HG03159 (cell line): ENCODE data around the gene GPR142.
A peak's percentile ranks its signal among the peaks of the same experiment; 100 is the strongest.

Experiments
- ATAC-seq: cut with Tn5 transposase; IDR thresholded peaks from one replicate; pipeline ENCODE4 v1.9.1; 2021; ENCODE audit warnings: mild to moderate bottlenecking, moderate library complexity; ENCODE audit not compliant: unreplicated experiment

GPR142 gene, protein sequence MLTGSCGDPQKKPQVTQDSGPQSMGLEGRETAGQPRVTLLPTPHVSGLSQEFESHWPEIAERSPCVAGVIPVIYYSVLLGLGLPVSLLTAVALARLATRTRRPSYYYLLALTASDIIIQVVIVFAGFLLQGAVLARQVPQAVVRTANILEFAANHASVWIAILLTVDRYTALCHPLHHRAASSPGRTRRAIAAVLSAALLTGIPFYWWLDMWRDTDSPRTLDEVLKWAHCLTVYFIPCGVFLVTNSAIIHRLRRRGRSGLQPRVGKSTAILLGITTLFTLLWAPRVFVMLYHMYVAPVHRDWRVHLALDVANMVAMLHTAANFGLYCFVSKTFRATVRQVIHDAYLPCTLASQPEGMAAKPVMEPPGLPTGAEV

DNA sequence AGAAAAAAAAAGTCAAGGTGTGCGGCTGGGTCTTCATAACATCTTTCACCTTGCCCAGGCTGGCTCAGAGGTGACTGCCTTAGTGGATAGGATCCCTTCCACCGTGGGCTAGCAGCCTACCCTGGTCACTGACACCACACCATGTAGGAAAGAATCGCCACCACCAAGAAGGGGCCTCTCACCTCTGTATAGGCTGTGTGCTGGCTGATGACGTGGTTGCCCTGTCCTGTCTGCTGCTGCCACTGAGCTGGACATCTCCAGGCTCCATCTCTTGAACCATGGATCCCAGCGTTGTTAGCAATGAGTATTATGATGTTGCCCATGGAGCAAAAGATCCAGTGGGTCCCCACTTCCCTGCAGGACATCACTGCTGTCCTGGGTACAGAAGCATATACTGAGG, at the start of gene GPR142:
TSS of gene GPR142 (plus strand) at position 301 of the 400 bp plus-strand sequence. CDS start 2,035 bp downstream, outside the sequence.
- ATAC-seq = no peak

DNA sequence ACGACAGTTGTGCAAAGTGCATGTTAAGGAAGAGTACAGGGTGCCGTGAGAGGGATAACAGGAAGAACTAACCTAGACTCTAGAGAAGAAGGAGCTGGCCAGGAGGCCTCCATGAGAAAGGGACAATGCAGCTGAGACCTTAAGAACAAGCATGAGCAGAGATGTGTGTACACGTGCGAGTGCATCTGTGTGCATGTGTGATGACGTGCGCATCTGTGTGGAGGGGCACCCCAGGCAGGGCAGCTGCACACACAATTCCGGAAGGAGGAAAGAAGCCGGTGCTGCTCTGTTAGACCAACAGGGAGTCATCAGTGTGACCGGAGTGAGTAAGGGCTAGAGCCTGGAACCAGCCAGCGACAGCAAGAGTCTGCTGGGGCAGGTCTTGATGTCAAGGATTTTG, 48.9 kb upstream of the GPR142 start:
- no peak for ATAC-seq

DNA sequence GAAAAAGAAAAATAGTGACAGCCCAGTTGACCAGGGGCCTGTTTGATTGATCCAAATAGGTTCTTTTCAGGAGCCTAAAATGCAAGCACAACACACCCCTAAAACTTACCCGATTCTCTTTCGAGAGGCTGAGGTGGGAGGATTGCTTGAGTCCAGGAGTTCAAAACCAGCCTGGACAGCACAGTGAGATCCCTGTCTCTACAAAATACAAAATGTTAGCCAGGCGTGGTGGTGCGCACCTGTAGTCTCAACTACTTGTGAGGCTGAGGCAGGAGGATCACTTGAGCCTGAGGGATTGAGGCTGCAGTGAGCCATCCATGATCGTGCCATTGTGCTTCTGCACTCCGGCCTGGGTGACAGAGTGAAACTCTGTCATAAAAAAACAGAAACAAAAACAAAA, 42.8 kb upstream of the GPR142 start:
- ATAC-seq = no peak

DNA sequence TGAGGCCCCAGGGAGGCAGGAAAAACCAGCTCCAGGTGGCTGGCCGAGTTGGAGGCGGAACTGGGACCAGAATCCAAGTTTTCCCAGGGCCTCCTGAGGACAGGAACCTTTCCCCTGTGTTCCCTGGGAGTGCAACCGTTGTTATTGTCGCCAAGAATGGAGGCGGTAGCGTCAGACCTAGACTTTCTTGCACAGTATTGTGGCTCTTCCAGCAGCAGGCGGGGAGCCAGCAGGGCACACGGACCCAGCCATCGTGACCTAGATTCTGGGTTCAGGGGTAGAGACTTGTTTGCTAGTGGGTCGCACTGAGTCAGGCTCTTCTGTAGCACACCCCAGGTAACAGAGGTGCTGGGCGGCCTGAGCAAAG, 41.9 kb upstream of the GPR142 start:
- ATAC-seq = no peak

DNA sequence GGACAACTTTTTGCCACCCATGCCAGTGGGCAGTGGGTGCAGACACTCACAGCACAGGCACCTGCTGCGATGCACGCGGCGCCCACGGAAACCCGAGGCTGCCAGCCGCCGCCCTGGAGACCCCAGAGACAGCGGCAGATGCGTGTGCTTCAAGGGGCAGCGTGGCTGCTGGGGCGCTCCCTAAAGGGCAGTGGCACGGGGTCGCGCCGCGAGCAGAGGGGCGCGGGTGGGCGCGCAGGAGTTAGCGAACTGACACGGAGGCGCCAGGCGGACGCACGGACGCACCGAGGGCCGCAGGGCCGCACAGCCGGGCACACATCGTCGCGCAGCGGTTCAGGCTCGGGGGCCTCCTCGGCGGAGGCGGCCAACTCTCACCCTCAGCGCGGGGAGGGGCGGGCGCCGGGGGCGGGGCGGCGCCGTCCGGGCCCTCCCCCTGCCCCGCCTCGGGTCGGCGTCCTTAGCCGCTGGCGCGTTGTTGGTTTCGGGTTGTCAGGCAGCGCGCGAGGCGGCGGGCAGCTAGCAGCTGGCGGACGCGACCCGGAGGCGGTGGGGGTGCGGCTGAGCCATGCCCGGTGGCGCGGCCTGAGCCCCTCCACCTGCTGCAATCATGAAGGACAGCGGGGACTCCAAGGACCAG, 41.4 kb upstream of the GPR142 start, which contains the start of gene KIF19:
TSS of gene KIF19 (plus strand) at position 484 of the 637 bp plus-strand sequence. CDS start at position 608, 124 bp downstream.
- ATAC-seq = peak; percentile 57

DNA sequence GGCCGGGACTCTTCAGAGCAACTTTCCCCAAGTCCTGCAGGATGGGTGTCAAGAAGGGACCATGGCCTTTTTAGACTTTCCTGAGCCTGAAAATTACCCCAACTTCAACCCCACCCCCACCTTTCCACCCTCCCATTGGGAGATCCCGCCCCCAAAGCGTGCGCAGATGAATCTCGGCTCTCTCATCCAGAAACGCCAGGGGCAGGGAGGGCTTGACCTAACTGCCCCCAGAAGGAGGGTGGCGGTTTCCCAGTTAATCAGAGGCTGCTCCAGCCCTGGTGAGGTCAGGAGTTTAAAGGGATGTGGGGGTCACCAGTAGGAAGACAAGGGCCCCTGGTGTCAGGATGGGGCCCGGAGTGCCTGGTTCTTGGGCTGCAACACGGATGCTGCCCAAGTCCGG, 40.8 kb upstream of the GPR142 start:
- ATAC-seq = no peak

DNA sequence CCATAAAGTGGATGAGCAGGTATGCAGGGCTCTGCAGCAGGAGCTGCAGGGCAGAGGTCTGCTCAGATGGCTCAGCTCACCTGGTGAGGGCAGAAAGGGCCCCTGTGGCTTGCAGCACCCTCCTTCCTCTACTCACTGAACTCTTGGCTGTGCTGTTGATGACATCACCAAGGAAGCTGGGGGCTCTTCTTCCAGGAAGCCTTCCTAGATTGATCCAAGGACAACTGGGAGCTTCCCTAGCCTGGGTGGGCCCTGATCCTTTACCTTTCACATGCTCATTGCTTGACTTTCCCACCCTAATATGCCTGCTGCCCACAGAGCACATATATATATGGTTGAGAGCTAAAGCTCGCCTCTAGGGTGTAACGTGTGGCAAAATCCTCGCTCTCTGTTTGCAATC, 38.8 kb upstream of the GPR142 start:
- no peak for ATAC-seq

DNA sequence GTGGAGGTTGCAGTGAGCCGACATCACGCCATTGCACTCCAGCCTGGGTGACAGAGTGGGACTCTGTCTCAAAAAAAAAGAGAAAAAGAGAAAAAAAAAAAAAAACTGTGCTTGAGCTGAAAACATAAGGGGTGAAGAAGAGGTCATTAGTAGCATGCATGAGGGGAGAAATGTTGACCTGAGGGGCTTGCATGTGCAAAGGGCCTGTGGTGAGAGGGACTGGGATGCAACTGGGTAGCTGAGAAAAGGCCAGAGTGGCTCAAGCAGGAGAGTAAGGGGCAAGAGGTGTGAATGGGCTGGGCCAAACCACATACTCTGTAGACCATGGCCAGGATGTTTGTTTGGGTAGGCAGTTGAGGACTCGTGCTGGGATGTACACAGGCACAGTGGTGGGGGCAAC, 37.9 kb upstream of the GPR142 start:
- no peak for ATAC-seq

DNA sequence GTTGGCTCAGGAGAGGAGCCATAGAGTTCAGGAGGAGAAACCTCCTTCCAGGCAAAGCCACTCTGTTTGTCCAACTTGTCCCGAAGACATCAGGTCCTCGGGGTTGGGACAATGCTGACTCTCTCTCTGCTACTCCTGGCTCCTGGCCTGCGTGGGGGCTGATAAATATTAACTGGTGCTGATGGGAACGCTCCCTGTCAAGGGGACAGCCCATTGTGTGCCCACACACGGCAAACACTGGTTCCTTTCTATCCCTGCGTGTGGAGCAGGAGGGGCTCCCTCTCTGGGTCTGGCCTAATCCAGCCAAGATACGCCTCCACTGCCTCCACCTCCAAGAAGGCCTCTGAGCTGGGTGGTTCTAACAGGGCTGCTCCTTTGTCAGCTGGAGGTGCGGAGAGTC, 36.9 kb upstream of the GPR142 start:
- no peak for ATAC-seq

DNA sequence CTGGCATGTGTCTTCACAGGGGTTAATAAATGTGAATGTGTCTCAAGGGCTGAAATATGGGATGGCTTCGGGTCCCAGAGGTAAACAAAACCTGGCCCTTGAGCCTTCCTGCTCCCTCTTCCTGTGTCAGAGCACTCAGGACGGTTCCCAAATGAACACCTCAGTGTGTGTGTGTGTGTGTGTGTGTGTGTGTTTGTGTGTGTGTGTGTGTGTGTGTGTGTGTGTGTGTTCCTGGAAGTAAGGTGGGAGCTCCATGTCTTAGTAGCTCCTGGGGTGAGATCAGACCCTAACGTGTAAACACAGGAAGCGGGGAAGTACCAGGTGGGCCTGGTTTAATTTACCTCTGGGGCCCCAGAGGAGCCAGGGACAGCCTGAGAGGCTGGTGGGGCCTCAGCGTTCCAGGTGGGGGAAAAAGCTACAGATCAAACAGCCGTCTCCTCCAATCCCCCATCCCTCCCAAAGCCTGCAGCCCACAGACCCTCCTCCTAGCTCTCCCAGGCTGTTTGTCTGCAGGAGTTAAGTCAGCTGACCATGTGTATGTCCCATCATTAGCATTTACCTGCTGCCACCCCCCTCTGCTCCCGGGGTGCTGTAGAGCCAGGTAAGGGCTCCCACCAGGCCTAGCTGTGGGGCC, 35.2 kb upstream of the GPR142 start:
- no peak for ATAC-seq

DNA sequence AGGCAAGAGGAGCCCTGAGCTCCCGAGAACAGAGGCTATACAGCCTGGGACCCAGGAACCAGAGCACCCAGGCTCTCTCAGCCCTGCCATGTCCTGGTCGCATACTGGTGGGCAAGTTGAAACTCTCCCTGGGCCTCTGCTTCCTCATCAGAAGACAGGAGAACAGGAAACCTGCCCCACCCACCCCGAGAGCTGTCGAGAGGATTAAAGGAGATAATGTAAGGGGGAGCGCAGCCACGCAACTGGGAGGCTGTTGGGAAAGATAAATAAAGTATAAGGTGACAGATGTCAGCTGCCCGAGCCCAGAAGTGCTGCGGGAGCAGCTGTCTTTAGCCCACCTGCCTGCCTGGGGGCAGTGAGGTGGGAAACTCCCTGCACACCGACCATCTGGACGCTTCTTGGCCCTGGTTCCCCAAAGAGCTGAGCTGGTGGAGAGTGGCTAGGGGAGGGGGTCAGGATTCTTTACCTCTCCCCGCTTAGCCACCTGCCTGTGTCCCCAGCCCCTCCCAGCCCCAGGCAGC, 34.5 kb upstream of the GPR142 start:
- no peak for ATAC-seq

DNA sequence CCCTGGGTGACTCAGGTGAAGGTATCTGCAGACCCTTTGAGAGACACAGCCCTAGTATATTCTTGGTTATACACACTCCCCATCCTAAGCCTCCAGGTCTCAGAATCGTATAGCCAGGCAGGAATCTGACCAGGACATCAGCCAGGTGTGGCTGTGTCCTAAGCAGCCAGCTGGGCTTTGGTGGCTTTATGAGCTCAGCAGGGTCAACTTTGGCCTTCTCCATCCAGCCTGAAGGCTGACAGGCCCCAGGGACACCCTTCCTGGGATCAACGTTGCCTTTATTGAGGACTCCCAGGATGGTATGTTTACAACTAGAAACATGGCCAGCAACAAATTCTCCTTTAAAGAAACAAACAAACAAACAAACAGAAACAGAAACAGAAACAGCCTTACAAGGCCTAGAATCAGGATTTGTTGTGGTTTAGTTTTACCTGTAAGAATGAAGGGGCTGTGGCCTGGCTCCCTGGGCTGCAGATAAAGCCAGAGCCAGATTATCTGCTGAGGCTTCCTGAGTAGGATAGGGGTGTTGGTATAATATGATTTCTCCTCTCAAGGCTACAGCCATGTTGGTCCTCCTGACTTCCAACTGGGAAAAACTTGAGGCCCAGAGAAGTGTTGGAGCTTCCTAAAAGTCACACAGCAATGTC, 32.8 kb upstream of the GPR142 start:
- ATAC-seq = no peak

DNA sequence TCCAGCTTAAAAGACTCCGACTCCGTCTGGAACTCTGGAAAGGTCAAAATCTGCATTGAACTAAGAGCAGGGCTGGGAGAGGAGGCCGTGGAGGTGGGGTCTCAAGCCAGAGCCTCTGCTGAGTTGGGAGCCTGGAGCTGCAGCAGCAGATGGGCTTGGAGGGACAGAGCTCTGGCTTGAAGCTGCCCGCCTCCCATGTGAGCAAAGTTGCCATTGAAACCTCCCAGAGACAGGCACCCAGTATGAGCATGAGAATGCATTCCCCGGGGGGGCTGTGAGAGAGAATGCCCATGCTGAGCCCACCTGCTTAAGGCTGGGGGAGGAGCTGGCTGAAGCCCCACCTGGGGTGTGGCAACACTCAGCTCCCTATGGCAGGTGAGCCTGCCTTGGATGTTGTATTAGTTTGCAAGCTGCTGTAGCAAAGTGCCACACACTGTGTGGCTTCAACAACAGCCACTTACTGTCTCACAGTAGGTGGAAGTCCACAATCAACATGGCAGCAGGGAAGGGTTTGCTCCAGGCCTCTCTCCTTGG, 31.7 kb upstream of the GPR142 start:
- ATAC-seq = no peak

DNA sequence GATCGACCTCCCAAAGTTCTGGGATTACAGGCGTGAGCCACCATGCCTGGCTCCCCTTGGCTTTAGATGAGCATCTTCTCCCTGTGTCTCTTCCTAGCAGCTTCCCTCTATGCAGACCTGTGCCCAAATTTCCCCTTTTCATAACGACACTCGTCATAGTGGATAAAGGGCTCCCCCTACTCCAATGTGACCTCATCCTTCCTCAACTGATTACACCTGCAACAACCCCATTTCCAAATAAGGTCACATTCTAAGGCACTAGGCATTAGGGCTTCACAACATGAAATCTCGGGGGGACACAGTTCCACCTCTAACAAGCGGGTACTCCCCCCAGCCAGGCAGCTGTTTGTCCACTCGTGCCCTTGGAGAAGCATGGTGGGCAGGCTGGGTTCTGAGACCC, 31.0 kb upstream of the GPR142 start:
- ATAC-seq = no peak

DNA sequence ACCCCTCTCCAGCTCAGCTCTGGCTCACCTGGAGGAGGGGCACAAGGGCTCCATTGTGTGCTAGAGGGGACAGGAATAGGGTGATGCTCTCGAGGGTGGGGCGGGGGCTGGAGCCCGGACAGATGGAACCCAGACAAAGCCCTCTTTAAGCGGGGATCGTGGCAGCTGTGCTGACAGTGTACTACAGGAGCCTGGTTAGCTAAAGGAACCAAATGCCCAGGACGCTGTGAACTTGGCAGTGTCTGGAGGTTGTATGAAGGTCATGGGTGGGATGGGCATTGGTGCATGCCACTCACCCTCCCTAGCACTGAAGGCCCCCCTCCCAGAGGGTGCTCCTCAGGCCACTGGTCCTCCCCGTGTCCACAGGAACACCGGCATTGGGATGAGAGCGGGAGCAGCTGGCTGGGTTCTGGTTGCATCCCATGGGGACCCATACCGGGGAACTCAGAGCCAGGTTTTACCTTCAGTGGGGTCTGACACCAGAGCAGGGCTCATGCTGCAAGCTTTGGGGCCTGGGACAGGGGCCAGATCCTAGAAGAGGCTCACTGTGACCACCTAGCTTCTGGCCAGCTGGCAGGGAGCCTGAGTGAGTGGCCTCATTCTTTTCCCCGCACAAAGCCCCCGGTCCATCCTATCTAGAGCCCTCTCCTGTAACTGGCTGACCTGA, 29.3 kb upstream of the GPR142 start:
- ATAC-seq = no peak

DNA sequence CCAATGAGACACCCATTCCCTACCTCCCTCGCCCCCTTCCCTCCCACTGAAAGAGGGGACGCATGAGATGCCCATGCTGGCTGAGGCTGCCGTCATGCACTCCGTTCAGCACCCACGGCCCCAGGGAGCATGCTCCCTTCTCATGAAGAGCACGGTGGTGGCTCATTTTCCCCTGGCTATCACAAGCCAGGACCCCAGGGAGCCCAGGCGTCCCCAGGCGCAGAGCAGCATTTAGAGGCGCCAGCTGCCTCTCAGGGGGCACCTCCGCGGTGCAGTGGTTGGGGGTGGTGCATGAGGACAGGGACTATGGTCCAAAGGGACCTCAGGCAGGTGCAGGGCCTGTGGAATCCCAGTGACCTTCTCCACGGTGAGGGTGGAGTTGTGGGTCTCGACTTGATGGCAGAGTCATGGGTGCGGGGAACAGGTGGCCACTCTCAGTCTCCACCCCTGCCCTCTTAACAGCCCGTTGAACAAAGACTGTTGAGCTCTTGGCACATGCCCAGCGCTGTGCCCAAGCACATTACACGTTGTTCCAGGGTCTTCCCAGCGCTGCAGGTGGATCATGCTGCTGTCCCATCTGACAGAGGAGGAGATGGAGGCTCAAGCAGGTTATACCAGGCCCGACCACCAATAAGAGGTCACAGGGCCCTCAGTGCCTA, 27.6 kb upstream of the GPR142 start:
- no peak for ATAC-seq

DNA sequence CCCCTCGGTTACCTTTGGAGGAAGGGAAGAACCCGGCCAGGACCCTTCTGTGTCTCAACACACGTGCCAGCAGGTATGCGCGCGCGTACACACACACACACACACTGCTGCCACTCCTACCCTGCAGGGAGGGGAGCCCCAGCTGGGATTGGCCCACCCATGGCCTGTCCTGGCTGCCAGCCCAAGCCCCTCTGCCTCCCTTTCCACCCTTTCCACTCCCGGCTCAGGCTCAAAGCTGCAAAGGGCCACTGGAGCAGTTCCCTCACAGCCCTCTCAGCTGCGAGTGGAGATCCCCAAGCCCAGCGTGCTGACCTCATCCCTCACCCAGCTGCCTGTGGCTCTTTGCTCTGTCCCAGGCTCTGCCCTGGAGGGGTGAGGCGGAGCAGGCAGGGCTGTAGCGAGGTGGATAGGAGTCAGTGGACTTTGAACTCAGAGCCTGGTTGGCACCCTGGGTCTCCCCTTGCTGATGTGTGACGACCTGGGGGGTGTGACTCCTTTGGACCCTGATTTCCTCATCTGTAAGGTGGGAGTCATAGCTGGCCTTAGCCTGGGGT, 26.8 kb upstream of the GPR142 start:
- ATAC-seq = no peak

DNA sequence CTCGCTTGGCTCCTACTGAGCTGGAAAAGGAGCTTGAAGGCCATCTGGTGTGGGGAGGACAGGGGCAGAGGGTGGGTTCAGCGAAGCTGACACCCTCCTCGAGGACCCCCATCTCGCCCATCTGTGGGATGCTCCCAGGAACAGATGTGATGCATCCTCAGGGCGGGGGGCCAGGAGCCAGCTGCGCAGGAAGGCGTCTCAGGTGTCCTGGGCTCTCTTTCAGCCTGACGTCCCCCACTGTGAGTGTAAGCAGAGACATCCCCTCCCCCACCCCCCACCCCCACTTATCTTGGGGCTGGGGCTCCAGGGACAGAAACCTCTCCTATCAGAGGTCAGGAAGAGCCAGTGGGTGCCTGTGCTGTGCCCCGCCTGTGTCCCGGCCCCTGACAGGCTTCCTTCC, 25.1 kb upstream of the GPR142 start:
- no peak for ATAC-seq

DNA sequence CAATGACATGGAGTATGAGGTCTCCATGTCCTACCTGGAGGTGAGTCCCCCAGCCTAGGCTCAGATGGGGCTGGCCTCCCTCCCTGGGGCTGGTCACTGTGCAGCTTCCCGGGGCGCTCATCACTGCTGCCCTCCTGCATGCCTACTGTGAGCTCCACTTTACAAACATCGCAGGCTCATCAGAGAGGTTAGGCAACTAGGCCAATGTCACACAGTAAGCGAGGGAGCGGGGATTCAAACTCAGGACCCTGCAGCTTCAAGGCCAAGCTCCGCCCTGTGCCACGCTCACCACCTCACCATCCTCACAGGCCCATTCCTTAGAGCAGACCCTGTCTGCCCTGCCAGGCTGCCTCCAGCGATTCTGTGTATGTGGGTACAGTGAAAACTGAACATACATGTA, 24.2 kb upstream of the GPR142 start:
- ATAC-seq = no peak
